Stimulated activated CD4-positive, alpha-beta T cell treated with anti-CD3 and anti-CD28 coated beads, Interleukin-15, amount 100 ng/mL, for 24 hours (primary cell): ENCODE measurements around the gene ZNF217.
"Not testable (repeated sequence)": the region's sequence is repeated elsewhere in the genome, so short reads cannot be mapped to it uniquely, and the experiment has no call there.

ENCODE experiments used
- DNase-seq: peaks from one replicate; pipeline ENCODE4 v3.0.0-alpha.2; 2020

Gene ZNF217

GRCh38 chr20:53597030-53597482 lies 3.4 kb upstream of the ZNF217 start:
- DNase-seq, result no peak

- peak; percentile 32 for DNase-seq
These were observed 2.8 kb upstream of the ZNF217 start for GRCh38 chr20:53596189-53597001.

GRCh38 chr20:53595742-53596141 lies 2.1 kb upstream of the ZNF217 start:
- not testable (repeated sequence) for DNase-seq

- DNase-seq, result no peak
These were observed 1.4 kb upstream of the ZNF217 start for GRCh38 chr20:53595018-53595378.

GRCh38 chr20:53594068-53595017 lies 704 bp upstream of the ZNF217 start:
- DNase-seq, result peak; percentile 97

- DNase-seq, result peak; percentile 44
These were observed 610 bp downstream of the ZNF217 start for GRCh38 chr20:53592992-53593465.

- DNase-seq, result peak; percentile 76
These were observed 1.1 kb downstream of the ZNF217 start for GRCh38 chr20:53592454-53592991.

- DNase-seq, result not testable (repeated sequence)
These were observed 1.6 kb downstream of the ZNF217 start for GRCh38 chr20:53591941-53592441.

GRCh38 chr20:53591206-53591741 lies 2.4 kb downstream of the ZNF217 start:
- not testable (repeated sequence) for DNase-seq

- DNase-seq, result not testable (repeated sequence)
These were observed 3.0 kb downstream of the ZNF217 start for GRCh38 chr20:53590608-53591007.

- DNase-seq, result not testable (repeated sequence)
These were observed 3.5 kb downstream of the ZNF217 start for GRCh38 chr20:53590122-53590521.

- DNase-seq, result peak; percentile 53
These were observed 4.1 kb downstream of the ZNF217 start for GRCh38 chr20:53589321-53590065.

- DNase-seq, result not testable (repeated sequence)
These were observed 6.4 kb downstream of the ZNF217 start for GRCh38 chr20:53587157-53587703.

GRCh38 chr20:53586640-53587039 lies 7.0 kb downstream of the ZNF217 start:
- DNase-seq, result no peak

- DNase-seq, result not testable (repeated sequence)
These were observed 7.7 kb downstream of the ZNF217 start for GRCh38 chr20:53585910-53586309.

GRCh38 chr20:53585004-53585569 lies 8.6 kb downstream of the ZNF217 start:
- not testable (repeated sequence) for DNase-seq

- not testable (repeated sequence) for DNase-seq
These were observed 9.1 kb downstream of the ZNF217 start for GRCh38 chr20:53584550-53584913.

GRCh38 chr20:53583660-53584549 lies 9.7 kb downstream of the ZNF217 start:
- DNase-seq, result not testable (repeated sequence)

- DNase-seq, result peak; percentile 67
These were observed 10.9 kb downstream of the ZNF217 start for GRCh38 chr20:53582574-53583351.
